ENCODE data around the gene B9D2. TPM values are rescaled to one million over a fixed set of nuclear protein-coding genes. Genes with fewer than 3 reads are reported as not detected.

The B9D2 gene
- total RNA-seq, 1 experiment from 2014 or later = 7.3 TPM

GRCh38 chr19:41330481-41330880 is 33.5 kb downstream of the B9D2 start:
- no peak overlapping the region for H3K4me2 ChIP-seq (ENCODE audit: low read length)
- ChIA-PET POLR2A (no interaction called here), RAD21 (ENCODE audit: low non-redundant PET in 1 of 2, low total read pairs in 2 of 2, uncharacterized antibody in 2 of 2, unreplicated experiment in 2 of 2) (no interaction called here), CTCF (no interaction called here)
- H3K9me3 ChIP-seq (ENCODE audit: control insufficient read depth in 1 of 2, insufficient read depth in 1 of 2, low read depth in 1 of 2, low read length in 2 of 2) = no peaks in the 10 kb centered on the region
- DNase-seq (ENCODE audit: low read depth, low spot score) = no peak
- intact Hi-C loops (cut with micrococcal nuclease) = no loop called here
- no peak overlapping the region for H3K27ac ChIP-seq (ENCODE audit: low read depth, low read length)
- H3K9me2 ChIP-seq (ENCODE audit: insufficient read depth) = no peaks in the 10 kb centered on the region
- H4K20me1 ChIP-seq (ENCODE audit: insufficient read depth) = no peaks in the 10 kb centered on the region
- H3K9ac ChIP-seq (ENCODE audit: low read length) = no peak overlapping the region
- no peaks in the 10 kb centered on the region for H3K27me3 ChIP-seq (ENCODE audit: insufficient read depth, low read length)
- no peaks in the 10 kb centered on the region for H3K79me2 ChIP-seq (ENCODE audit: insufficient read depth, low read length)
- peaks cover 0 to 8% of the 10 kb centered on the region in 2 experiments; a peak in 1 of 4 replicates for H3K36me3 ChIP-seq (ENCODE audit: control insufficient read depth in 1 of 2, insufficient read depth in 2 of 2, low read length in 2 of 2)
- H2AFZ ChIP-seq (ENCODE audit: low read depth, low read length, poor library complexity, severe bottlenecking) = no peak overlapping the region
- peaks cover 8 to 24% of the 10 kb centered on the region in 2 experiments; a peak in 3 of 4 replicates for H3K4me1 ChIP-seq (ENCODE audit: control insufficient read depth in 1 of 2, insufficient read depth in 2 of 2, low read length in 2 of 2)
- ATAC-seq = no peak
- TF ChIP-seq ATF3 (IDR thresholded peaks at IDR 0.05) (no peak), ZFX (IDR thresholded peaks at IDR 0.05) (no peak), POLR2AphosphoS5 (IDR thresholded peaks at IDR 0.05; ENCODE audit: low read depth, low read length) (no peak), ZBTB33 (IDR thresholded peaks at IDR 0.05; ENCODE audit: extremely low read depth, insufficient replicate concordance, low read length) (no peak)
- no peak overlapping the region for H3K4me3 ChIP-seq (replicated peaks in 1 of 2; ENCODE audit: low read depth in 1 of 2, low read length in 2 of 2)
- no TSS peak for BruUV-seq (replicated peaks)

GRCh38 chr19:41328842-41329225 is 35.1 kb downstream of the B9D2 start:
- Histone ChIP-seq H3K27me3 (ENCODE audit: insufficient read depth, low read length) (no peaks in the 10 kb centered on the region), H3K4me3 (replicated peaks in 1 of 2; ENCODE audit: low read depth in 1 of 2, low read length in 2 of 2) (no peak overlapping the region), H3K9me2 (ENCODE audit: insufficient read depth) (no peaks in the 10 kb centered on the region), H4K20me1 (ENCODE audit: insufficient read depth) (no peaks in the 10 kb centered on the region), H3K9ac (ENCODE audit: low read length) (no peak overlapping the region), H2AFZ (ENCODE audit: low read depth, low read length, poor library complexity, severe bottlenecking) (no peak overlapping the region), H3K79me2 (ENCODE audit: insufficient read depth, low read length) (no peaks in the 10 kb centered on the region), H3K4me2 (ENCODE audit: low read length) (no peak overlapping the region), H3K4me1 (ENCODE audit: control insufficient read depth in 1 of 2, insufficient read depth in 2 of 2, low read length in 2 of 2) (peaks cover 8 to 24% of the 10 kb centered on the region in 2 experiments; a peak in 3 of 4 replicates), H3K9me3 (ENCODE audit: control insufficient read depth in 1 of 2, insufficient read depth in 1 of 2, low read depth in 1 of 2, low read length in 2 of 2) (no peaks in the 10 kb centered on the region), H3K36me3 (ENCODE audit: control insufficient read depth in 1 of 2, insufficient read depth in 2 of 2, low read length in 2 of 2) (peaks cover 0 to 6% of the 10 kb centered on the region in 2 experiments; a peak in 1 of 4 replicates), H3K27ac (ENCODE audit: low read depth, low read length) (peak overlapping the region; percentile 17)
- ATAC-seq = no peak
- no peak for DNase-seq (ENCODE audit: low read depth, low spot score)
- intact Hi-C loops (cut with micrococcal nuclease) = no loop called here
- CTCF ChIA-PET = no interaction called here
- BruUV-seq (replicated peaks) = no TSS peak
- POLR2A ChIA-PET = no interaction called here
- RAD21 ChIA-PET (ENCODE audit: low non-redundant PET in 1 of 2, low total read pairs in 2 of 2, uncharacterized antibody in 2 of 2, unreplicated experiment in 2 of 2) = interaction anchor here in 1 of 2 experiments (0.8 kb wide), 1 partner anchor 10 kb away, joined by 3 read pairs; no protein-coding TSS in a partner anchor
- TF ChIP-seq EZH2 (IDR thresholded peaks at IDR 0.05) = no peak
- no peak for TF ChIP-seq TCF7L2 (IDR thresholded peaks at IDR 0.05; ENCODE audit: borderline replicate concordance, extremely low read depth, insufficient read depth, insufficient read length)
- TF ChIP-seq POLR2AphosphoS5 (IDR thresholded peaks at IDR 0.05; ENCODE audit: low read depth, low read length) = no peak
- TF ChIP-seq EZH2phosphoT487 (IDR thresholded peaks at IDR 0.05; ENCODE audit: borderline replicate concordance) = no peak
- no peak for TF ChIP-seq SRF (IDR thresholded peaks at IDR 0.05; ENCODE audit: low read depth)
- no peak for TF ChIP-seq SP1 (IDR thresholded peaks at IDR 0.05; ENCODE audit: low read depth)
- no peak for TF ChIP-seq RAD21 (IDR thresholded peaks at IDR 0.05; ENCODE audit: low read depth)
- TF ChIP-seq ELF1 (IDR thresholded peaks at IDR 0.05; ENCODE audit: borderline replicate concordance, low read depth) = no peak
- no peak for TF ChIP-seq CTCF (IDR thresholded peaks at IDR 0.05 in 2 of 3, conservative IDR thresholded peaks at IDR 0.05 in 1 of 3; ENCODE audit: borderline replicate concordance in 1 of 3, insufficient read depth in 1 of 3, low read depth in 2 of 3, low read length in 2 of 3)
- TF ChIP-seq SIN3A (IDR thresholded peaks at IDR 0.05; ENCODE audit: low read depth) = no peak
- TF ChIP-seq FOSL1 (IDR thresholded peaks at IDR 0.05; ENCODE audit: low read depth) = no peak
- TF ChIP-seq MAX (IDR thresholded peaks at IDR 0.05) = no peak
- TF ChIP-seq JUND (IDR thresholded peaks at IDR 0.05) = no peak
